Heart right ventricle (tissue), 16 donors: ENCODE results near the gene MRAS. TPM values are rescaled to one million over a fixed set of nuclear protein-coding genes. Genes with fewer than 3 reads are reported as not detected.

ENCODE experiments used
- ATAC-seq, 8 donors: fragments of 200-7000 bp; cut with Tn5 transposase; one replicate each; pipeline ENCODE4 v1.9.1; 2020; ENCODE audit warnings: mild to moderate bottlenecking in 8 of 8, moderate library complexity in 8 of 8, moderate number of reproducible peaks in 1 of 8
- DNase-seq, 2 donors: peaks; one replicate each; pipeline ENCODE4 v3.0.0-alpha.2; 2020
- H3K27ac ChIP-seq, 10 donors: fragments of 200-600 bp; sonication (generic) in 2 of 10; one replicate each; pipeline versions ENCODE4 v1.5.0 to v1.8.0; 2020 to 2022; ENCODE audit warnings: mild to moderate bottlenecking in 3 of 10
- H3K27me3 ChIP-seq, 7 donors: fragments of 200-600 bp; one replicate each; pipeline ENCODE4 v1.8.0; 2021 to 2022; ENCODE audit warnings: mild to moderate bottlenecking in 2 of 7
- H3K36me3 ChIP-seq, 9 donors: fragments of 200-600 bp; sonication (generic) in 1 of 9; one replicate each; pipeline versions ENCODE4 v1.5.0 to v1.8.0; 2020 to 2022; ENCODE audit warnings: mild to moderate bottlenecking in 2 of 9
- H3K4me1 ChIP-seq, 9 donors: fragments of 200-600 bp; sonication (generic) in 1 of 9; one replicate each; pipeline versions ENCODE4 v1.5.0 to v1.8.0; 2020 to 2022; ENCODE audit warnings: mild to moderate bottlenecking in 4 of 9
- H3K4me3 ChIP-seq, 10 donors: fragments of 200-600 bp; sonication (generic) in 2 of 10; one replicate each; pipeline versions ENCODE4 v1.5.0 to v1.8.0; 2020 to 2022; ENCODE audit warnings: mild to moderate bottlenecking in 7 of 10, moderate library complexity in 2 of 10
- H3K9me3 ChIP-seq, 11 donors: fragments of 200-600 bp in 10 of 11; sonication (generic) in 2 of 11; one replicate each; pipeline versions ENCODE4 v1.5.0 to v1.8.0; 2013 to 2022; ENCODE audit warnings: mild to moderate bottlenecking in 2 of 11, control low read depth in 1 of 11, moderate library complexity in 1 of 11
- CTCF ChIP-seq, 9 donors: fragments of 200-600 bp; sonication (generic) in 2 of 9; IDR thresholded peaks; one replicate each; pipeline versions ENCODE4 v1.5.0 to v1.8.0; 2021 to 2022; ENCODE audit warnings: antibody characterized with exemption in 9 of 9, mild to moderate bottlenecking in 5 of 9, moderate library complexity in 1 of 9
- WGBS, 2 donors: extraction: QIAGEN DNeasy Blood & Tissue Kit; methylation state at CpG; one replicate each; pipeline ENCODE4 v1.1.7; 2013; ENCODE audit warnings: inconsistent platforms in 1 of 2; 5-methylcytosine and 5-hydroxymethylcytosine counted together
- intact Hi-C, 10 donors: fragments of 100-400 bp; cut with DNase I; formaldehyde crosslinking; loops; one replicate each; pipeline versions ENCODE4 v1.11.1 to v1.14.2; 2022
- polyA plus RNA-seq, 2 donors: library from polyadenylated mRNA; stranded (reverse); fragments of 200-250 nt; gene quantifications; one replicate each; pipeline ENCODE4 v1.2.3, GENCODE V29; 2013
- total RNA-seq, 10 donors: library from RNA; stranded (reverse); fragmentation: NEBNext Ultra II Directional in 3 of 10; extraction: Animal tissue kit (Norgen Biotek cat#: 25700) in 3 of 10; gene quantifications; one replicate each; pipeline versions ENCODE4 v1.2.1 to v1.2.4, GENCODE V29; 2021 to 2023
- donor health status: Arrhythmogenic right ventricular cardiomyopathy.
- donor health status: ischemic (EF 13 %, LVEDD 7.1; RV severe dilation, severe dysfunction).
- donor health status: healthy with polysubstance abuse.
- donor health status: DM: no; HTN: yes; CAD: no.
- donor health status: DM: no; HTN: no; CAD: no.
- donor health status: ischemic (EF 25% LVEDD 6.9; RV normal size, moderate dysfunction).
- donor health status: ischemic (EF 25% LVEDD 5.7; RV mildly dilated, moderate dysfunction).
- donor health status: healthy.
- donor health status: DM: yes; HTN: yes; CAD: no.
- donor health status: Ischemic cardiomyopathy.
- donor health status: ischemic (EF 35%, LVEDD 5.7; RV mildly dilated, moderate dysfunction).
- donor health status: nonischemic (EF 11% LVEDD 7.7; RV severe dilation, severe dysfunction).
- donor health status: DM: yes; HTN: yes; CAD: no.
- donor health status: PGD.
- donor health status: ischemic (EF 29% LVEDD 5.4; RV normal size, mild dysfunction).
- donor health status: nonischemic (EF 23%, LVEDD 6.1; RV moderate dilation, normal function).

Gene MRAS
- total and polyA plus RNA-seq, 12 donors = 78.6 to 381 (median 256) TPM

- Histone ChIP-seq H3K27ac (peak overlapping the region; percentile 47 to 94 (median 78)), H3K4me3 (no peak overlapping the region), H3K27me3 (no peaks in the 10 kb centered on the region), H3K4me1 (peaks cover 0 to 76% (median 20%) of the 10 kb centered on the region in 9 donors), H3K9me3 (no peaks in the 10 kb centered on the region), H3K36me3 (peaks cover 0 to 5% (median 0%) of the 10 kb centered on the region in 9 donors)
- 74 to 75% methylated on average over 6 of the region's 6 CpGs for WGBS, 2 donors
- no peak for DNase-seq
- intact Hi-C loops = no loop called here
- TF ChIP-seq CTCF (IDR thresholded peaks at IDR 0.05) = no peak
- ATAC-seq = peak in 5 of 8 donors; percentile 7 to 39 (median 15)
These were observed 40.8 kb downstream of the MRAS start for GRCh38 chr3:138389144-138389601.

GRCh38 chr3:138389841-138390581 lies 41.6 kb downstream of the MRAS start:
- Histone ChIP-seq H3K27me3 (no peaks in the 10 kb centered on the region), H3K36me3 (peaks cover 0 to 5% (median 0%) of the 10 kb centered on the region in 9 donors), H3K4me1 (peaks cover 0 to 78% (median 24%) of the 10 kb centered on the region in 9 donors), H3K4me3 (no peak overlapping the region), H3K27ac (peak overlapping the region; percentile 47 to 94 (median 78)), H3K9me3 (no peaks in the 10 kb centered on the region)
- intact Hi-C loops = loop anchor here in 2 of 10 donors (10.0 kb wide), 1 partner anchor 45 kb away; the partner anchor contains the start of gene MRAS (in 2 of the 2)
- DNase-seq (peak in 1 of 2 donors; percentile 54), ATAC-seq (peak; percentile 58 to 96 (median 87))
- TF ChIP-seq CTCF (IDR thresholded peaks at IDR 0.05) = no peak
- 36 to 45% methylated on average over 9 of the region's 9 CpGs for WGBS, 2 donors

- Histone ChIP-seq H3K27me3 (no peaks in the 10 kb centered on the region), H3K4me1 (peaks cover 0 to 78% (median 25%) of the 10 kb centered on the region in 9 donors), H3K27ac (peak overlapping the region in 9 of 10 donors; percentile 46 to 94 (median 79)), H3K36me3 (peaks cover 0 to 5% (median 0%) of the 10 kb centered on the region in 9 donors), H3K4me3 (no peak overlapping the region), H3K9me3 (no peaks in the 10 kb centered on the region)
- no peak for DNase-seq
- peak in 1 of 8 donors; percentile 16 for ATAC-seq
- no peak for TF ChIP-seq CTCF (IDR thresholded peaks at IDR 0.05)
- 50 to 63% methylated on average over 2 of the region's 2 CpGs for WGBS, 2 donors
- intact Hi-C loops = loop anchor here in 2 of 10 donors (10.0 kb wide), 1 partner anchor 46 kb away; the partner anchor contains the start of gene MRAS (in 2 of the 2)
These were observed 42.2 kb downstream of the MRAS start for GRCh38 chr3:138390582-138390932.

GRCh38 chr3:138394156-138394555 lies 45.8 kb downstream of the MRAS start:
- ATAC-seq = no peak
- 78 to 84% methylated on average over 4 of the region's 4 CpGs for WGBS, 2 donors
- no peak overlapping the region for H3K4me3 ChIP-seq

More at GRCh38 chr3:138394156-138394555, 45.8 kb downstream of the MRAS start:
- peak overlapping the region in 6 of 10 donors; percentile 66 to 92 (median 76) for H3K27ac ChIP-seq
- no peaks in the 10 kb centered on the region for H3K9me3 ChIP-seq
- H3K4me1 ChIP-seq = peaks cover 12 to 87% (median 42%) of the 10 kb centered on the region in 9 donors
- intact Hi-C loops = loop anchor here in 2 of 10 donors (10.0 kb wide), 1 partner anchor 49 kb away; the partner anchor contains the start of gene MRAS (in 2 of the 2)
- TF ChIP-seq CTCF (IDR thresholded peaks at IDR 0.05) = no peak
- DNase-seq = no peak
- H3K27me3 ChIP-seq = no peaks in the 10 kb centered on the region
- peaks cover 0 to 22% (median 10%) of the 10 kb centered on the region in 9 donors for H3K36me3 ChIP-seq
